ENCODE data around the gene XAGE5. TPM values are rescaled to one million over a fixed set of nuclear protein-coding genes. Genes with fewer than 3 reads are reported as not detected.

Gene XAGE5
- total RNA-seq, 1 experiment from 2014 or later: not detected

DNA sequence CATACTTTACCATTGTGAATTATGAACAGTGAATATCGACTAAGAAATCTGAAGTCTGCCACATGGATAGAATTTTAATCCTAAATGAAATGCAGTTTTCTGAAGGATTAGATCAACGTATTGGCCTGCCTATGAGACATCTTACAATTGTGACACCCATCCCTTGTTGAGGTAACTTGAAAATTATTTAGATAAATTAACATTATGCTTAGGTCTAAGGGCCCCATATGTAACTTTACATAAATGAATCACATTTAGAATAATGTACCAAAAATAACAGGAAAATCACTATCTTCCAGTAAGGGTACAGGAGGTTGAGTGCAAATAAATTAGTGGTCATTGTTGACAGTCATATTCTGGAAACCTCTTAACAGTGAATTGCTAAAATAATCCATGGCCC is 13.5 kb downstream of the XAGE5 start:
- ChIA-PET POLR2A (no interaction called here), CTCF (no interaction called here)
- intact Hi-C loops (cut with micrococcal nuclease; ENCODE audit: unreplicated experiment): no loop called here
- H3K4me1 ChIP-seq (ENCODE audit: control insufficient read depth, insufficient read depth, low read length): no peaks in the 10 kb centered on the region
- no peak overlapping the region for H3K27ac ChIP-seq (ENCODE audit: low read length)
- in situ Hi-C loops (cut with HindIII; ENCODE audit: low pct_unique_long_range_greater_than_20kb, low sequenced_read_pairs): no loop called here
- DNase-seq (ENCODE audit: low read depth, low spot score) (no peak), ATAC-seq (no peak)
- H3K36me3 ChIP-seq (ENCODE audit: control insufficient read depth, insufficient read depth, low read length): no peaks in the 10 kb centered on the region
- H3K9me3 ChIP-seq (ENCODE audit: control insufficient read depth, insufficient read depth, low read depth, low read length): no peaks in the 10 kb centered on the region
- H3K27me3 ChIP-seq (ENCODE audit: control insufficient read depth, insufficient read depth, low read length): peaks cover 3% of the 10 kb centered on the region; the same call in 1 of the 2 replicates
- TF ChIP-seq TCF7L2 (IDR thresholded peaks at IDR 0.05; ENCODE audit: low read depth, low read length) (no peak), SIN3A (IDR thresholded peaks at IDR 0.05; ENCODE audit: borderline replicate concordance, insufficient read depth, low read depth, low read length) (no peak)
- TF ChIP-seq, protein P1, sequence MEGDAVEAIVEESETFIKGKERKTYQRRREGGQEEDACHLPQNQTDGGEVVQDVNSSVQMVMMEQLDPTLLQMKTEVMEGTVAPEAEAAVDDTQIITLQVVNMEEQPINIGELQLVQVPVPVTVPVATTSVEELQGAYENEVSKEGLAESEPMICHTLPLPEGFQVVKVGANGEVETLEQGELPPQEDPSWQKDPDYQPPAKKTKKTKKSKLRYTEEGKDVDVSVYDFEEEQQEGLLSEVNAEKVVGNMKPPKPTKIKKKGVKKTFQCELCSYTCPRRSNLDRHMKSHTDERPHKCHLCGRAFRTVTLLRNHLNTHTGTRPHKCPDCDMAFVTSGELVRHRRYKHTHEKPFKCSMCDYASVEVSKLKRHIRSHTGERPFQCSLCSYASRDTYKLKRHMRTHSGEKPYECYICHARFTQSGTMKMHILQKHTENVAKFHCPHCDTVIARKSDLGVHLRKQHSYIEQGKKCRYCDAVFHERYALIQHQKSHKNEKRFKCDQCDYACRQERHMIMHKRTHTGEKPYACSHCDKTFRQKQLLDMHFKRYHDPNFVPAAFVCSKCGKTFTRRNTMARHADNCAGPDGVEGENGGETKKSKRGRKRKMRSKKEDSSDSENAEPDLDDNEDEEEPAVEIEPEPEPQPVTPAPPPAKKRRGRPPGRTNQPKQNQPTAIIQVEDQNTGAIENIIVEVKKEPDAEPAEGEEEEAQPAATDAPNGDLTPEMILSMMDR (IDR thresholded peaks at IDR 0.05): no peak
- BruUV-seq (replicated peaks): no TSS peak
- H3K4me3 ChIP-seq (ENCODE audit: low read depth in 2 of 2, low read length in 2 of 2): no peak overlapping the region

DNA sequence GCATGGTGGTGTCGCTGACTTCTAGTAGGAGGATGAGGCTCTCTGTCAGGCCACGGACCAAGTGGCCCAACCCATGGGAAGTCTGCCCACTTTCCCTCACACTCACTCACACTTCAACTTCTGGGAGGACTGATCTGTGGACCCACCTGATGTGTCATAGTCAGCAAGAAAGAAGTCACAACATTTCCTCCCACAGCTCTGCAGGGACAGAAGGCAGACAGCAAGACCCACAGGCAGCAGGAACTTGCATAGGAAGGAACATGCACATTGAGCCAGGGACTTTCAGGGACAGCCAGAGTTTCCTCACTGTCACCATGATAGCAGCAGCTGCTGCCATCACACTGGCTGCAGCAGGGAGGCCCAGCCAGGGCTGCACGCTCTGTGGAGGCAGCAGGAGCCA is 19.5 kb downstream of the XAGE5 start:
- in situ Hi-C loops (cut with HindIII; ENCODE audit: low pct_unique_long_range_greater_than_20kb, low sequenced_read_pairs): no loop called here
- no peaks in the 10 kb centered on the region for H3K9me3 ChIP-seq (ENCODE audit: control insufficient read depth, insufficient read depth, low read depth, low read length)
- DNase-seq (ENCODE audit: low read depth, low spot score) (no peak), ATAC-seq (no peak)
- H3K36me3 ChIP-seq (ENCODE audit: control insufficient read depth, insufficient read depth, low read length): no peaks in the 10 kb centered on the region
- intact Hi-C loops (cut with micrococcal nuclease; ENCODE audit: unreplicated experiment): no loop called here
- no TSS peak for BruUV-seq (replicated peaks)
- H3K4me3 ChIP-seq (ENCODE audit: low read depth in 2 of 2, low read length in 2 of 2): no peak overlapping the region
- TF ChIP-seq TCF7L2 (IDR thresholded peaks at IDR 0.05; ENCODE audit: low read depth, low read length) (no peak), POLR2AphosphoS5 (IDR thresholded peaks at IDR 0.05; ENCODE audit: low read depth, low read length) (no peak), SIN3A (IDR thresholded peaks at IDR 0.05; ENCODE audit: borderline replicate concordance, insufficient read depth, low read depth, low read length) (no peak)
- TF ChIP-seq, protein P1 (IDR thresholded peaks at IDR 0.05): no peak
- TF ChIP-seq, protein P2, sequence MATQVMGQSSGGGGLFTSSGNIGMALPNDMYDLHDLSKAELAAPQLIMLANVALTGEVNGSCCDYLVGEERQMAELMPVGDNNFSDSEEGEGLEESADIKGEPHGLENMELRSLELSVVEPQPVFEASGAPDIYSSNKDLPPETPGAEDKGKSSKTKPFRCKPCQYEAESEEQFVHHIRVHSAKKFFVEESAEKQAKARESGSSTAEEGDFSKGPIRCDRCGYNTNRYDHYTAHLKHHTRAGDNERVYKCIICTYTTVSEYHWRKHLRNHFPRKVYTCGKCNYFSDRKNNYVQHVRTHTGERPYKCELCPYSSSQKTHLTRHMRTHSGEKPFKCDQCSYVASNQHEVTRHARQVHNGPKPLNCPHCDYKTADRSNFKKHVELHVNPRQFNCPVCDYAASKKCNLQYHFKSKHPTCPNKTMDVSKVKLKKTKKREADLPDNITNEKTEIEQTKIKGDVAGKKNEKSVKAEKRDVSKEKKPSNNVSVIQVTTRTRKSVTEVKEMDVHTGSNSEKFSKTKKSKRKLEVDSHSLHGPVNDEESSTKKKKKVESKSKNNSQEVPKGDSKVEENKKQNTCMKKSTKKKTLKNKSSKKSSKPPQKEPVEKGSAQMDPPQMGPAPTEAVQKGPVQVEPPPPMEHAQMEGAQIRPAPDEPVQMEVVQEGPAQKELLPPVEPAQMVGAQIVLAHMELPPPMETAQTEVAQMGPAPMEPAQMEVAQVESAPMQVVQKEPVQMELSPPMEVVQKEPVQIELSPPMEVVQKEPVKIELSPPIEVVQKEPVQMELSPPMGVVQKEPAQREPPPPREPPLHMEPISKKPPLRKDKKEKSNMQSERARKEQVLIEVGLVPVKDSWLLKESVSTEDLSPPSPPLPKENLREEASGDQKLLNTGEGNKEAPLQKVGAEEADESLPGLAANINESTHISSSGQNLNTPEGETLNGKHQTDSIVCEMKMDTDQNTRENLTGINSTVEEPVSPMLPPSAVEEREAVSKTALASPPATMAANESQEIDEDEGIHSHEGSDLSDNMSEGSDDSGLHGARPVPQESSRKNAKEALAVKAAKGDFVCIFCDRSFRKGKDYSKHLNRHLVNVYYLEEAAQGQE (IDR thresholded peaks at IDR 0.05; ENCODE audit: insufficient read depth in 1 of 2, low read depth in 2 of 2, low read length in 1 of 2): no peak
- H3K27me3 ChIP-seq (ENCODE audit: control insufficient read depth, insufficient read depth, low read length): no peaks in the 10 kb centered on the region
- no peak overlapping the region for H3K27ac ChIP-seq (ENCODE audit: low read length)
- ChIA-PET POLR2A (no interaction called here), CTCF (no interaction called here)
- H3K4me1 ChIP-seq (ENCODE audit: control insufficient read depth, insufficient read depth, low read length): no peaks in the 10 kb centered on the region

Measured in Panc1 (cell line).